ENCODE results near the gene TMPRSS3.

DNA sequence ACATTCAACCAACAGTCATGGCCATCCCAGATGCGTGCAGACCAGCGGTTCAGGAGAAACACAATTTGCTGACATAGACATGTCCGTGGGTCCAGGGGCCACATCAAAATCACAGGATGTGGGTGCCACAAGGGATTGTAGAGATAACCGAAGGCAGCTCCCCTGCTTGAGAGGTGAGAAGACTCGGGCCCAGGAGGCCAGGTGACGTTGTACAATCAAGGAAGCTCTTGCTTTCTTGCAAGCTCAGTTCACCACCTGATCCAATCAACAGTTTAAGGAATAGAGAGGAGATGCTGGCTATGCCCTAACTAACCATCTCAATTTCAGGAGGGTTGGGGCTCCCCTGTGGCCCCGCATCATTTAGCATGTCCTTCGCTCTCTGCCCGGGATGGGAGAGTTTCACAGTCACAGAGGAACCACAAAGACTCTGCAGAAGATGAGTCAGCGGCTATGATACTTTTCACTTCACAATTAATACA lies 27.4 kb upstream of the TMPRSS3 start:
- TF ChIP-seq, protein P1, sequence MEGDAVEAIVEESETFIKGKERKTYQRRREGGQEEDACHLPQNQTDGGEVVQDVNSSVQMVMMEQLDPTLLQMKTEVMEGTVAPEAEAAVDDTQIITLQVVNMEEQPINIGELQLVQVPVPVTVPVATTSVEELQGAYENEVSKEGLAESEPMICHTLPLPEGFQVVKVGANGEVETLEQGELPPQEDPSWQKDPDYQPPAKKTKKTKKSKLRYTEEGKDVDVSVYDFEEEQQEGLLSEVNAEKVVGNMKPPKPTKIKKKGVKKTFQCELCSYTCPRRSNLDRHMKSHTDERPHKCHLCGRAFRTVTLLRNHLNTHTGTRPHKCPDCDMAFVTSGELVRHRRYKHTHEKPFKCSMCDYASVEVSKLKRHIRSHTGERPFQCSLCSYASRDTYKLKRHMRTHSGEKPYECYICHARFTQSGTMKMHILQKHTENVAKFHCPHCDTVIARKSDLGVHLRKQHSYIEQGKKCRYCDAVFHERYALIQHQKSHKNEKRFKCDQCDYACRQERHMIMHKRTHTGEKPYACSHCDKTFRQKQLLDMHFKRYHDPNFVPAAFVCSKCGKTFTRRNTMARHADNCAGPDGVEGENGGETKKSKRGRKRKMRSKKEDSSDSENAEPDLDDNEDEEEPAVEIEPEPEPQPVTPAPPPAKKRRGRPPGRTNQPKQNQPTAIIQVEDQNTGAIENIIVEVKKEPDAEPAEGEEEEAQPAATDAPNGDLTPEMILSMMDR (IDR thresholded peaks at IDR 0.05 in 8 of 11, conservative IDR thresholded peaks at IDR 0.05 in 3 of 11), result no peak
- no peak for TF ChIP-seq POLR2A (IDR thresholded peaks at IDR 0.05)

All from spleen (tissue), 7 donors.